ENCODE results near the gene TTC7B. TPM values are rescaled to one million over a fixed set of nuclear protein-coding genes. Genes with fewer than 3 reads are reported as not detected.

Gene TTC7B
- total RNA-seq, 1 donor from 2014 or later = 40.4 TPM

- H3K4me1 Mint-ChIP-seq (ENCODE audit: unreplicated experiment) = no peaks in the 10 kb centered on the region
- no peaks in the 10 kb centered on the region for H3K27me3 Mint-ChIP-seq
- TF ChIP-seq CTCF (conservative IDR thresholded peaks at IDR 0.05) = no peak
- peaks cover 5% of the 10 kb centered on the region for H3K36me3 Mint-ChIP-seq
- H3K27ac Mint-ChIP-seq = no peak overlapping the region
- H3K9me3 Mint-ChIP-seq = no peaks in the 10 kb centered on the region
- no peak overlapping the region for H3K4me3 Mint-ChIP-seq
- no peak for DNase-seq (ENCODE audit: extremely low spot score, unreplicated experiment)
These were observed 164.2 kb downstream of the TTC7B start for GRCh38 chr14:90651976-90652560.

- H3K36me3 Mint-ChIP-seq = peaks cover 5% of the 10 kb centered on the region
- TF ChIP-seq CTCF (conservative IDR thresholded peaks at IDR 0.05) = no peak
- H3K27ac Mint-ChIP-seq = no peak overlapping the region
- no peak for DNase-seq (ENCODE audit: extremely low spot score, unreplicated experiment)
- H3K4me3 Mint-ChIP-seq = no peak overlapping the region
- H3K4me1 Mint-ChIP-seq (ENCODE audit: unreplicated experiment) = no peaks in the 10 kb centered on the region
- no peaks in the 10 kb centered on the region for H3K9me3 Mint-ChIP-seq
- H3K27me3 Mint-ChIP-seq = no peaks in the 10 kb centered on the region
These were observed 164.9 kb downstream of the TTC7B start for GRCh38 chr14:90651271-90651804.

- TF ChIP-seq CTCF (conservative IDR thresholded peaks at IDR 0.05) = no peak
- H3K9me3 Mint-ChIP-seq = no peaks in the 10 kb centered on the region
- peaks cover 8% of the 10 kb centered on the region for H3K36me3 Mint-ChIP-seq
- no peak overlapping the region for H3K27ac Mint-ChIP-seq
- no peaks in the 10 kb centered on the region for H3K4me1 Mint-ChIP-seq (ENCODE audit: unreplicated experiment)
- H3K4me3 Mint-ChIP-seq = no peak overlapping the region
- DNase-seq (ENCODE audit: extremely low spot score, unreplicated experiment) = no peak
- no peaks in the 10 kb centered on the region for H3K27me3 Mint-ChIP-seq
These were observed 166.6 kb downstream of the TTC7B start for GRCh38 chr14:90649557-90650135.

- peaks cover 8% of the 10 kb centered on the region for H3K36me3 Mint-ChIP-seq
- no peaks in the 10 kb centered on the region for H3K9me3 Mint-ChIP-seq
- H3K4me1 Mint-ChIP-seq (ENCODE audit: unreplicated experiment) = no peaks in the 10 kb centered on the region
- no peak overlapping the region for H3K4me3 Mint-ChIP-seq
- H3K27me3 Mint-ChIP-seq = no peaks in the 10 kb centered on the region
- no peak overlapping the region for H3K27ac Mint-ChIP-seq
- DNase-seq (ENCODE audit: extremely low spot score, unreplicated experiment) = no peak
- TF ChIP-seq CTCF (conservative IDR thresholded peaks at IDR 0.05) = no peak
These were observed 167.1 kb downstream of the TTC7B start for GRCh38 chr14:90649083-90649482.

- DNase-seq (ENCODE audit: extremely low spot score, unreplicated experiment) = no peak
- Mint-ChIP-seq H3K36me3 (peaks cover 8% of the 10 kb centered on the region), H3K4me1 (ENCODE audit: unreplicated experiment) (no peaks in the 10 kb centered on the region), H3K27me3 (no peaks in the 10 kb centered on the region), H3K27ac (no peak overlapping the region), H3K9me3 (no peaks in the 10 kb centered on the region), H3K4me3 (no peak overlapping the region)
- TF ChIP-seq CTCF (conservative IDR thresholded peaks at IDR 0.05) = no peak
These were observed 167.8 kb downstream of the TTC7B start for GRCh38 chr14:90648421-90648820.

Measured in type B pancreatic cell (in vitro differentiated cells).